PFSK-1 (cell line): ENCODE results near the gene BCAS1.

Experiments
- FOXP2 ChIP-seq: optimal IDR thresholded peaks from 2 replicates; pipeline ENCODE3; 2011; ENCODE audit warnings: borderline replicate concordance, control low read depth, inconsistent platforms; ENCODE audit not compliant: insufficient read depth; ENCODE audit errors: extremely low read length, extremely low read depth
- POLR2AphosphoS5 ChIP-seq: IDR thresholded peaks from 2 replicates; pipeline ENCODE4 v1.6.1; 2012; ENCODE audit warnings: low read depth, mild to moderate bottlenecking, control low read depth, low read length, moderate library complexity
- SIN3A ChIP-seq: IDR thresholded peaks from 2 replicates; pipeline ENCODE4 v1.6.1; 2012; ENCODE audit warnings: mild to moderate bottlenecking, low read length, moderate library complexity, borderline replicate concordance; ENCODE audit not compliant: insufficient read depth
- TAF1 ChIP-seq: IDR thresholded peaks from 2 replicates; pipeline ENCODE4 v1.6.1; 2012; ENCODE audit warnings: low read length, control low read depth, borderline replicate concordance; ENCODE audit not compliant: insufficient read depth
- TF ChIP-seq, protein P1 (sequence below), 2 experiments: IDR thresholded peaks; 2 replicates each; pipeline versions ENCODE4 v1.6.1 to v1.8.0; 2011 to 2012; ENCODE audit warnings: low read depth in 2 of 2, low read length in 2 of 2, control low read depth in 1 of 2, inconsistent platforms in 1 of 2, mild to moderate bottlenecking in 1 of 2, moderate library complexity in 1 of 2; ENCODE audit not compliant: insufficient read depth in 1 of 2

The BCAS1 gene

GRCh38 chr20:53937929-53938367 lies 132.4 kb downstream of the BCAS1 start:
- TF ChIP-seq FOXP2, result no peak
- TF ChIP-seq POLR2AphosphoS5, result no peak
- TF ChIP-seq SIN3A, result no peak
- TF ChIP-seq, protein P1, sequence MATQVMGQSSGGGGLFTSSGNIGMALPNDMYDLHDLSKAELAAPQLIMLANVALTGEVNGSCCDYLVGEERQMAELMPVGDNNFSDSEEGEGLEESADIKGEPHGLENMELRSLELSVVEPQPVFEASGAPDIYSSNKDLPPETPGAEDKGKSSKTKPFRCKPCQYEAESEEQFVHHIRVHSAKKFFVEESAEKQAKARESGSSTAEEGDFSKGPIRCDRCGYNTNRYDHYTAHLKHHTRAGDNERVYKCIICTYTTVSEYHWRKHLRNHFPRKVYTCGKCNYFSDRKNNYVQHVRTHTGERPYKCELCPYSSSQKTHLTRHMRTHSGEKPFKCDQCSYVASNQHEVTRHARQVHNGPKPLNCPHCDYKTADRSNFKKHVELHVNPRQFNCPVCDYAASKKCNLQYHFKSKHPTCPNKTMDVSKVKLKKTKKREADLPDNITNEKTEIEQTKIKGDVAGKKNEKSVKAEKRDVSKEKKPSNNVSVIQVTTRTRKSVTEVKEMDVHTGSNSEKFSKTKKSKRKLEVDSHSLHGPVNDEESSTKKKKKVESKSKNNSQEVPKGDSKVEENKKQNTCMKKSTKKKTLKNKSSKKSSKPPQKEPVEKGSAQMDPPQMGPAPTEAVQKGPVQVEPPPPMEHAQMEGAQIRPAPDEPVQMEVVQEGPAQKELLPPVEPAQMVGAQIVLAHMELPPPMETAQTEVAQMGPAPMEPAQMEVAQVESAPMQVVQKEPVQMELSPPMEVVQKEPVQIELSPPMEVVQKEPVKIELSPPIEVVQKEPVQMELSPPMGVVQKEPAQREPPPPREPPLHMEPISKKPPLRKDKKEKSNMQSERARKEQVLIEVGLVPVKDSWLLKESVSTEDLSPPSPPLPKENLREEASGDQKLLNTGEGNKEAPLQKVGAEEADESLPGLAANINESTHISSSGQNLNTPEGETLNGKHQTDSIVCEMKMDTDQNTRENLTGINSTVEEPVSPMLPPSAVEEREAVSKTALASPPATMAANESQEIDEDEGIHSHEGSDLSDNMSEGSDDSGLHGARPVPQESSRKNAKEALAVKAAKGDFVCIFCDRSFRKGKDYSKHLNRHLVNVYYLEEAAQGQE (IDR thresholded peaks at IDR 0.05; ENCODE audit: insufficient read depth in 1 of 2, low read depth in 2 of 2, low read length in 2 of 2), result no peak

DNA sequence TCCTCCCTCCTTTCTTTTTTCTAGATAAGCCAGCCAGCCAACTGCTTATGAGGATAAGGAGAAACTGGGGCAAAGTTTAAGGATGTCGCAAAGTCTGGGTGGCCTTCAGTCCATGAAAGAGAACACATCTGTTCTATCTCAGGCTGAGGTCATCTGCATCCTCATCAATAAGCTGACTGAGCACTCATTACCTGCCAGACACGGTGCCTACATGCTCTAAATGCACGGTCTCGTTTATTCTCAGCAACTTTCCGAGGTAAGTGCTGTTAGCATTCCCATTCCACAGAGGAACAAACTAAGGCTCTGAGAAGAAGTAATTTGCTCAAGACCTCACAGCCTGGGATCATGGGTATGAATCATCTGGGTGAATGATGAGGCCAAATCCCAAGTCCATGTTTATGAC lies 133.1 kb downstream of the BCAS1 start:
- no peak for TF ChIP-seq SIN3A
- TF ChIP-seq POLR2AphosphoS5, result no peak
- TF ChIP-seq FOXP2, result no peak
- no peak for TF ChIP-seq TAF1
- TF ChIP-seq, protein P1 (IDR thresholded peaks at IDR 0.05; ENCODE audit: insufficient read depth in 1 of 2, low read depth in 2 of 2, low read length in 2 of 2), result no peak

- TF ChIP-seq POLR2AphosphoS5 (no peak), SIN3A (no peak), TAF1 (no peak)
Observed at GRCh38 chr20:53935344-53936084, 134.9 kb downstream of the BCAS1 start.

DNA sequence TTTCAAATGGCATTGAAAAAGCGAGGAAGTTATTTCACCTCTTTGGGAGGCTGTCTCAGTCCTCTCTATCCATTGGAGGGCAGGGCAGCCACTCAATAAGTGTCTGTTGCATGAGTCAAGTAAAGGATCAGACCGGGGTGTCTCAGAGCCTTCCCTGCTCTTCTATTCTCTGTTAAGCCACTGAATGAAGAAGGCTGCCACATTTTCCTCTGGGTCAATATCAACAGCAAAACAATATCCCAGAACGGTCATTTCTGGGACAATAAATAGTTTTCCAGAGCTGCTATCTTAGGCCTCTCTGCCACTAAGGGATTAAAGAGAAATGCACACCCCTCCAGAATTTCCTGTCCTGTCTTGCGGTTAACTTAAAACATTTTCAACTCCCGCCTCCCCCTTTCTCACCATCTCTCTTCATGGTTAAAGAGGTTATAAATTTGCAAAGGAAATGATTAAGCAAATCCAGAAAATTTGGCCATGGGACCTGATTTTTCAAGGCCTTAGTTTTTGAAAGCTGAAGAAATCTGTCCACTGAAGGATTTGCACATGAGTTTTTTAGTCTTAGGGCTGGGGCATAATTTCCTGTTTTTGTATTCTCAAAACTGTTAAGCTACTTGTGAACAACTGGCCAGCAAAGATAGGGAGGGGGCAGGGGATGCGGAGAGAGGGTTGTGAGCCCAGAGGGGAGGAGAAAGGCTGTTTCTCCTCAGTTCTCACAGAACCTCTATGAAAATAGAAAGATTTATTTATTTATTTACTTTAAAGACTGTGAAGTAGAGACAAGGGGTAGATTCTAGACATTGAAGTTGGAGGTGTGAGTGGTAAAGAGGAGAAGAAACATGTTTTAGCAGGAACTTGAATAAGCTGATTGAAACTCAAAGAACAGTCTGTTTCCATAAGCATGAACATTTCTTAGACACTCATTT lies 135.7 kb downstream of the BCAS1 start:
- TF ChIP-seq TAF1 (no peak), SIN3A (no peak), POLR2AphosphoS5 (no peak)

- TF ChIP-seq POLR2AphosphoS5 (no peak), TAF1 (no peak), FOXP2 (no peak), SIN3A (no peak)
- TF ChIP-seq, protein P1 (IDR thresholded peaks at IDR 0.05; ENCODE audit: insufficient read depth in 1 of 2, low read depth in 2 of 2, low read length in 2 of 2), result no peak
Observed at GRCh38 chr20:53933232-53933846, 137.1 kb downstream of the BCAS1 start.

GRCh38 chr20:53931597-53931996 lies 138.8 kb downstream of the BCAS1 start:
- TF ChIP-seq, protein P1 (IDR thresholded peaks at IDR 0.05; ENCODE audit: insufficient read depth in 1 of 2, low read depth in 2 of 2, low read length in 2 of 2), result no peak
- no peak for TF ChIP-seq SIN3A
- no peak for TF ChIP-seq TAF1
- no peak for TF ChIP-seq POLR2AphosphoS5
- no peak for TF ChIP-seq FOXP2
